GM18870 (cell line): ENCODE data around the gene PRUNE2.
"Not testable (repeated sequence)": the region's sequence is repeated elsewhere in the genome, so short reads cannot be mapped to it uniquely, and the experiment has no call there.

Source experiments
- ATAC-seq: cut with Tn5 transposase; IDR thresholded peaks from one replicate; pipeline ENCODE4 v1.9.1; 2021; ENCODE audit warnings: moderate library complexity; ENCODE audit not compliant: unreplicated experiment

PRUNE2 gene

GRCh38 chr9:76803083-76803482 lies 102.8 kb downstream of the PRUNE2 start:
- ATAC-seq = no peak

- ATAC-seq = no peak
Observed at GRCh38 chr9:76800901-76801300, 105.0 kb downstream of the PRUNE2 start.

- no peak for ATAC-seq
Observed at GRCh38 chr9:76799473-76799872, 106.4 kb downstream of the PRUNE2 start.

- no peak for ATAC-seq
Observed at GRCh38 chr9:76798527-76798926, 107.4 kb downstream of the PRUNE2 start.

- ATAC-seq = no peak
Observed at GRCh38 chr9:76796296-76796695, 109.6 kb downstream of the PRUNE2 start.

- no peak for ATAC-seq
Observed at GRCh38 chr9:76793784-76794431, 112.0 kb downstream of the PRUNE2 start.

GRCh38 chr9:76789840-76790239 lies 116.1 kb downstream of the PRUNE2 start:
- no peak for ATAC-seq

- no peak for ATAC-seq
Observed at GRCh38 chr9:76787677-76788076, 118.2 kb downstream of the PRUNE2 start.

- no peak for ATAC-seq
Observed at GRCh38 chr9:76785501-76785900, 120.4 kb downstream of the PRUNE2 start.

GRCh38 chr9:76784881-76785280 lies 121.0 kb downstream of the PRUNE2 start:
- ATAC-seq = no peak

GRCh38 chr9:76772686-76773445 lies 133.0 kb downstream of the PRUNE2 start:
- no peak for ATAC-seq

GRCh38 chr9:76766126-76766525 lies 139.8 kb downstream of the PRUNE2 start:
- ATAC-seq = no peak

- no peak for ATAC-seq
Observed at GRCh38 chr9:76764138-76764537, 141.8 kb downstream of the PRUNE2 start, which contains the start of gene PCA3. PCA3 (plus strand) TSS chr9:76764438.

GRCh38 chr9:76761448-76761847 lies 144.5 kb downstream of the PRUNE2 start:
- ATAC-seq = no peak

- no peak for ATAC-seq
Observed at GRCh38 chr9:76759732-76760131, 146.2 kb downstream of the PRUNE2 start.

GRCh38 chr9:76758476-76758875 lies 147.4 kb downstream of the PRUNE2 start:
- ATAC-seq = no peak

GRCh38 chr9:76756941-76757673 lies 148.8 kb downstream of the PRUNE2 start:
- ATAC-seq = no peak

- no peak for ATAC-seq
Observed at GRCh38 chr9:76756268-76756640, 149.7 kb downstream of the PRUNE2 start.

GRCh38 chr9:76751001-76751400 lies 154.9 kb downstream of the PRUNE2 start:
- ATAC-seq = no peak

- ATAC-seq = no peak
Observed at GRCh38 chr9:76744336-76744735, 161.6 kb downstream of the PRUNE2 start.

- ATAC-seq = no peak
Observed at GRCh38 chr9:76743931-76744330, 162.0 kb downstream of the PRUNE2 start.

GRCh38 chr9:76742890-76743289 lies 163.0 kb downstream of the PRUNE2 start:
- ATAC-seq = not testable (repeated sequence)
